SK-N-SH (cell line): ENCODE measurements around the gene CRTC3. TPM values are rescaled to one million over a fixed set of nuclear protein-coding genes. Genes with fewer than 3 reads are reported as not detected.

Source experiments
- CTCF ChIA-PET: fragments of 300-600, 350-600 bp; formaldehyde crosslinking; extraction: SDS; loops from one replicate; lab custom pipeline; 2021; lab: Yijun Ruan, JAX
- POLR2A ChIA-PET: fragments of 350-600 bp; sonication (Branson Sonifier 250); formaldehyde crosslinking; extraction: SDS; loops from one replicate; lab custom pipeline; 2020; ENCODE audit warnings: antibody characterized with exemption, inconsistent platforms; lab: Yijun Ruan, JAX
- DNase-seq: peaks from one replicate; pipeline ENCODE4 v3.0.0; 2012
- H2AFZ ChIP-seq: fragments of 200-600 bp; sonication (generic); 2 replicates; pipeline ENCODE4 v1.8.1; 2016; ENCODE audit warnings: antibody characterized with exemption, mild to moderate bottlenecking, low read depth
- H3F3A ChIP-seq: fragments of 200-600 bp; sonication (generic); replicated peaks from 2 replicates; pipeline ENCODE3; 2016; ENCODE audit warnings: antibody characterized with exemption, mild to moderate bottlenecking; ENCODE audit not compliant: insufficient read depth
- H3K27ac ChIP-seq, 2 experiments: fragments of 200-500 bp in 1 of 2; fragments of 200-600 bp in 1 of 2; sonication (Bioruptor generic) in 1 of 2; sonication (generic), shearing (Covaris generic) in 1 of 2; 2 replicates each; pipeline versions ENCODE4 v1.5.1 to v1.6.1; 2014 to 2016; ENCODE audit warnings: low read depth in 2 of 2, inconsistent platforms in 1 of 2, low read length in 1 of 2, mild to moderate bottlenecking in 1 of 2, mixed read lengths in 1 of 2
- H3K27me3 ChIP-seq: fragments of 200-600 bp; sonication (generic), shearing (Covaris generic); 2 replicates; pipeline ENCODE4 v1.6.1; 2016; ENCODE audit warnings: mixed run types; ENCODE audit not compliant: insufficient read depth
- H3K36me3 ChIP-seq, 2 experiments: fragments of 200-500 bp in 1 of 2; fragments of 200-600 bp in 1 of 2; sonication (Bioruptor generic) in 1 of 2; sonication (generic) in 1 of 2; replicated peaks in 1 of 2; 2 replicates each; pipeline versions ENCODE3 to v1.5.1; 2014 to 2016; ENCODE audit warnings: low read length in 1 of 2, mild to moderate bottlenecking in 1 of 2; ENCODE audit not compliant: insufficient read depth in 2 of 2, control insufficient read depth in 1 of 2
- H3K4me1 ChIP-seq, 2 experiments: fragments of 200-500 bp in 1 of 2; fragments of 200-600 bp in 1 of 2; sonication (Bioruptor generic) in 1 of 2; sonication (generic), shearing (Covaris generic) in 1 of 2; 2 replicates each; pipeline versions ENCODE4 v1.5.1 to v1.6.1; 2014 to 2016; ENCODE audit warnings: low read depth in 1 of 2, low read length in 1 of 2, mixed run types in 1 of 2; ENCODE audit not compliant: insufficient read depth in 2 of 2, control insufficient read depth in 1 of 2
- H3K4me2 ChIP-seq: fragments of 200-600 bp; sonication (generic), shearing (Covaris generic); 2 replicates; pipeline ENCODE4 v1.6.1; 2017; ENCODE audit warnings: mixed run types
- H3K4me3 ChIP-seq, 2 experiments: fragments of 200-500 bp in 1 of 2; fragments of 200-600 bp in 1 of 2; sonication (Bioruptor generic) in 1 of 2; sonication (generic), shearing (Covaris generic) in 1 of 2; 2 replicates each; pipeline versions ENCODE4 v1.5.1 to v1.8.1; 2014 to 2016; ENCODE audit warnings: low read depth in 2 of 2, inconsistent platforms in 1 of 2, low read length in 1 of 2, mild to moderate bottlenecking in 1 of 2, mixed read lengths in 1 of 2, moderate library complexity in 1 of 2
- H3K79me2 ChIP-seq: fragments of 200-600 bp; sonication (generic); 2 replicates; pipeline ENCODE4 v1.8.1; 2017; ENCODE audit warnings: mild to moderate bottlenecking; ENCODE audit not compliant: insufficient read depth
- H3K9ac ChIP-seq: fragments of 200-600 bp; sonication (generic); 2 replicates; pipeline ENCODE4 v1.6.1; 2017; ENCODE audit warnings: mixed run types
- H3K9me2 ChIP-seq: fragments of 200-600 bp; sonication (generic); 2 replicates; pipeline ENCODE4 v1.6.1; 2017; ENCODE audit warnings: mixed run types
- H3K9me3 ChIP-seq: fragments of 200-600 bp; sonication (generic); 2 replicates; pipeline ENCODE4 v1.6.1; 2017; ENCODE audit warnings: mixed run types, mild to moderate bottlenecking, moderate library complexity
- H4K20me1 ChIP-seq: fragments of 200-600 bp; sonication (generic); 2 replicates; pipeline ENCODE4 v1.6.1; 2017; ENCODE audit warnings: mild to moderate bottlenecking, mixed run types; ENCODE audit not compliant: insufficient read depth
- CTCF ChIP-seq: fragments of 200-600 bp; sonication (generic); IDR thresholded peaks from 2 replicates; pipeline ENCODE4 v1.6.1; 2017; ENCODE audit warnings: antibody characterized with exemption, mild to moderate bottlenecking, moderate library complexity
- ELF1 ChIP-seq: IDR thresholded peaks from 2 replicates; pipeline ENCODE4 v1.4.0; 2012
- FOXJ3 ChIP-seq: sonication (generic); formaldehyde crosslinking; IDR thresholded peaks from 2 replicates; pipeline ENCODE4 v1.5.1; 2020; ENCODE audit warnings: mild to moderate bottlenecking, missing genetic modification reagents
- GABPA ChIP-seq: IDR thresholded peaks from 2 replicates; pipeline ENCODE4 v1.4.0; 2012; ENCODE audit warnings: low read depth, mild to moderate bottlenecking
- GATA2 ChIP-seq: sonication (generic); formaldehyde crosslinking; IDR thresholded peaks from 2 replicates; pipeline ENCODE4 v1.5.0; 2020; ENCODE audit warnings: mild to moderate bottlenecking, missing genetic modification reagents
- JUND ChIP-seq: IDR thresholded peaks from 2 replicates; pipeline ENCODE4 v1.4.0; 2012
- NFIC ChIP-seq: IDR thresholded peaks from 2 replicates; pipeline ENCODE4 v1.4.0; 2012; ENCODE audit warnings: borderline replicate concordance
- NRF1 ChIP-seq: IDR thresholded peaks from 2 replicates; pipeline ENCODE4 v1.6.1; 2012; ENCODE audit warnings: low read depth, mild to moderate bottlenecking, low read length
- REST ChIP-seq: IDR thresholded peaks from 2 replicates; pipeline ENCODE4 v1.6.1; 2012; ENCODE audit warnings: mild to moderate bottlenecking, low read depth, low read length, moderate library complexity
- RXRA ChIP-seq: IDR thresholded peaks from 2 replicates; pipeline ENCODE4 v1.4.0; 2012; ENCODE audit warnings: low read depth, mild to moderate bottlenecking, borderline replicate concordance
- SMC3 ChIP-seq: IDR thresholded peaks from 2 replicates; pipeline ENCODE4 v1.6.1; 2012; ENCODE audit warnings: low read depth, low read length, improper control_type of control experiment
- TCF12 ChIP-seq: IDR thresholded peaks from 2 replicates; pipeline ENCODE4 v1.4.0; 2012
- TEAD4 ChIP-seq: IDR thresholded peaks from 2 replicates; pipeline ENCODE4 v1.4.0; 2012; ENCODE audit warnings: mild to moderate bottlenecking, borderline replicate concordance; ENCODE audit not compliant: insufficient read depth
- USF1 ChIP-seq: IDR thresholded peaks from 2 replicates; pipeline ENCODE4 v1.4.0; 2012; ENCODE audit warnings: low read depth, borderline replicate concordance
- YY1 ChIP-seq: IDR thresholded peaks from 2 replicates; pipeline ENCODE4 v1.4.0; 2012; ENCODE audit warnings: low read depth, mild to moderate bottlenecking
- WGBS: methylation state at CpG from one replicate; pipeline ENCODE4 v1.1.6; 2017; ENCODE audit warnings: low lambda C conversion rate; 5-methylcytosine and 5-hydroxymethylcytosine counted together
- polyA plus RNA-seq, 3 experiments: library from polyadenylated mRNA; depleted of rRNA; stranded (reverse); fragments of >200 nt; gene quantifications; 2 replicates each; pipeline ENCODE4 v1.2.3, GENCODE V29; 2012

The CRTC3 gene
- polyA plus RNA-seq, 1 of the 3 experiments (the other 2 are of a cell fraction), result 16.7 TPM

- TF ChIP-seq GATA2 (CRISPR knock-in tag) (no peak), YY1 (no peak), ELF1 (no peak), SMC3 (no peak), TEAD4 (no peak), JUND (no peak), RXRA (no peak), USF1 (no peak), TCF12 (no peak), FOXJ3 (CRISPR knock-in tag) (no peak), NFIC (no peak)
Observed at GRCh38 chr15:90483012-90483307, 46.8 kb upstream of the CRTC3 start (continued).

- no peak for TF ChIP-seq REST
- TF ChIP-seq GATA2 (CRISPR knock-in tag), result no peak
- TF ChIP-seq NRF1, result no peak
- TF ChIP-seq GABPA, result no peak
- TF ChIP-seq YY1, result no peak
- no peak for TF ChIP-seq CTCF
- Histone ChIP-seq H3K9me3 (no peaks in the 10 kb centered on the region), H3K9me2 (no peaks in the 10 kb centered on the region), H3K9ac (no peak overlapping the region), H3K27me3 (no peaks in the 10 kb centered on the region), H3K4me3 (no peak overlapping the region), H4K20me1 (no peaks in the 10 kb centered on the region; the same call in none of the 2 replicates), H3K27ac (no peak overlapping the region), H3K4me2 (no peak overlapping the region), H3K36me3 (peaks cover 52 to 71% of the 10 kb centered on the region in 2 experiments), H3K4me1 (peaks cover 0 to 12% of the 10 kb centered on the region in 2 experiments; a peak in 3 of 4 replicates), H3K79me2 (peaks cover 20% of the 10 kb centered on the region; the same call in 1 of the 2 replicates), H3F3A (peaks cover 28% of the 10 kb centered on the region), H2AFZ (no peak overlapping the region)
- WGBS, result 93% methylated on average over 2 of the region's 2 CpGs
- POLR2A ChIA-PET, result no interaction called here
- CTCF ChIA-PET, result interaction anchor here (0.6 to 5.5 kb wide), 5 partner anchors 11 to 163 kb away, joined by 3 to 116 read pairs (median 10); partner anchors contain the start of gene IQGAP1
- no peak for DNase-seq
Observed at GRCh38 chr15:90483637-90484036, 46.1 kb upstream of the CRTC3 start.
